H1 (cell line): ENCODE data around the gene SESN1. TPM values are rescaled to one million over a fixed set of nuclear protein-coding genes. Genes with fewer than 3 reads are reported as not detected.

Experiments
- CBX5 ChIP-seq: fragments of 300-800, 300-1000 bp; sonication (generic); IDR thresholded peaks from 2 replicates; pipeline ENCODE4 v1.7.1; 2016; ENCODE audit warnings: antibody characterized with exemption, low read length, low read depth
- RFX5 ChIP-seq: IDR thresholded peaks from 2 replicates; pipeline ENCODE4 v1.6.1; 2011; ENCODE audit warnings: low read depth, low read length, improper control_type of control experiment, borderline replicate concordance
- SP1 ChIP-seq: IDR thresholded peaks from 2 replicates; pipeline ENCODE4 v1.6.1; 2011; ENCODE audit warnings: low read depth, low read length
- SRF ChIP-seq: IDR thresholded peaks from 2 replicates; pipeline ENCODE4 v1.6.1; 2011; ENCODE audit warnings: mild to moderate bottlenecking, low read depth, low read length, moderate library complexity
- polyA plus RNA-seq, 7 experiments: library from polyadenylated mRNA; depleted of rRNA in 3 of 7; stranded (reverse) in 5 of 7; unstranded in 2 of 7; fragments of >200 nt in 5 of 7; fragments of 200-250 nt in 2 of 7; gene quantifications; 1 replicate in 5 of 7; 2 replicates in 1 of 7; 4 replicates in 1 of 7; pipeline versions ENCODE4 v1.2.1 to v1.2.3, GENCODE V29; 2011 to 2013; ENCODE audit warnings: missing spikeins in 2 of 7, mixed read lengths in 2 of 7
- total RNA-seq: library from RNA; stranded (reverse); fragmentation: NEBNext Ultra II Directional; extraction: Animal tissue kit (Norgen Biotek cat#: 25700); gene quantifications from 2 replicates; pipeline ENCODE4 v1.2.1, GENCODE V29; 2021

The SESN1 gene
- total and polyA plus RNA-seq, 2 of the 8 experiments (the other 6 are each of a cell fraction or from before 2014, with no cell fraction given): 12.8 to 15.6 TPM

DNA sequence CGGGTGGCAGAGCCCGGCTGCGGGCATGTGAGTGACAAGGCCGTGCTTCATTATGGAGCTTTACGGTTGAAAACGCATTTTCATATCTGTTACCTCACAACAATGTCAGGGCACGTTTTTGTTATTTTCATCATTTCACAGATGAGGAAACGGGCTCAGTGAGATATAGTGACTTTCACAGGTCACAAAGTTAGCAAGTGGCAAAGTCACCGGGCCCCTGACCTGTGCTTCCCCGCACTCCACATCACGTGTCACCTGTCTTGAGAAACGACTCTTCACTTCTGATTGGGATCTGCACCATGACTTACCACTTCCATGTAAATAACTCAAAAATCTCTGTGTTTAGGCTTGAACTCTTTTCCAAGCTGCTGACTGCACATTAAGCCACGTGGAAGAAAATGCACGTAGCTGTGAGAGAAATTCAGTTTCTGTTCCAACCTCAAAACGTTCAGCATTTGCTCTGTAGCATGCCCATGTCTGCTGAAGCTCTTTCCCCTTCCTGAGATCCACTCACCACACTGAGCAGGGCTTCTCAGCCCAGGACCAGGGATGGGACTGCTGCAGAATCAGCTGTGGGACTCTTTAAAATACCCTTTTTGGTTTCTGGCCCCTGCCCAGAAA lies 139.2 kb downstream of the SESN1 start (continued):
- TF ChIP-seq SP1 (no peak), SRF (no peak), RFX5 (no peak), CBX5 (no peak)
